HuH-7 (cell line): ENCODE measurements around the gene SLC25A29.

Experiments used
- DNase-seq: peaks from one replicate; pipeline ENCODE4 v3.0.0; 2011; ENCODE audit warnings: low spot score

The SLC25A29 gene

DNA sequence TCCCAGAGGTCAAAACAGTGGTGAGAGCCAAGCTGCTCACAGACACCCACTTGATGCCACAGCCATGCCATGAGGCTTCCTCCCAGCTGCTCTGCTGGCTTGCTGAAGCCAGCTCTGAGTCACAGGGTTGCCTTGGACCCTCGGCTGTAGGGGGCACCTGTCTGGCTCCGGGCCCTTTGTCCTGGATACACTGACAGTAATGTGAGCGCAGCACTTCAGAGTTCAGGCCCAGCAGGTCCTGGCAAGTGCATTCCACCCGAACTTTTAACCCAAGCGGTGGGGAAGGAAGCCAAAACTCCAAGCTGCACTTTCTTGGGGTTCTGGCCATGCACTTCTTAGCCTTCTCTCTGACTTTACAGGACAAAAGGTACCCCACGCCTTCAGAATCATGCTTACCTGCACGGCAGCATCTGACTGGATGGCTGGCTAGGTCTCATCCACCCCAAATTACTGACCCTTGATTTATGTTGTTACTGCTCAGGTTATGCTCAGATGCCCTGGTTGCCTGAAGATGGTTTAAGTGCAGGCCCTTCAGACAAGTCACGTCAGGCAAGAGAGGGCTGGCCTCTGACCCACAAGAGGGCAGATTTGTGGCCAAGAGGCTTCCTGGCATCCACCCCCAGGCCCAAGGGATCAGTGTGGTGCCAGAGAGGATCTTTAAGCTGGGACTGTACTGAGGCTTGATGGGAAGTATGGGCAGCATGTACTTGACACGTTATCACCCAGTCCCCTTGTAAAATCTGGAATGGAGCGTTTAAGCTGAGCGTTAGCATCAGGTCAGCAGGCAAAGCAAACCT, 24.8 kb downstream of the SLC25A29 start:
- DNase-seq: no peak

DNA sequence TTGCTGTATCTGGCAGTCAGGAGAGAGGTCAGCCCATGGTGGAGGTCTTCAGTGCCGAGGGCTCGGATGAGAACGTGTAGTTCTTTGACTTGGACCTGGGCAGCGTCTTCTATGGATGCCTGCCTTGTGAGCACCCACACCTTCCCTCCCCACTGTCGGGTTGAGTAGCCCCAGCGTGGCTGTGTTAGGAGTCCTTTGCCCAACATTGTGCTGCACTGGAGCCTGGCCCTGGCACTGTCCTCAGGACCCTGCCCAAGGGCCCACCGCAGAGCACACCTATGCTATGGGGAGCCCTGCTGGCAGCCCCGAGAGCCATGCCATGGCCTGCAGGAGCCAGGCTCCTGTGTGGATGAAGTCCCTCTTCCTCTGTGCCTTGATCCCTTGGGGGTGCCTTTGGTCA, 26.7 kb downstream of the SLC25A29 start:
- DNase-seq: no peak

DNA sequence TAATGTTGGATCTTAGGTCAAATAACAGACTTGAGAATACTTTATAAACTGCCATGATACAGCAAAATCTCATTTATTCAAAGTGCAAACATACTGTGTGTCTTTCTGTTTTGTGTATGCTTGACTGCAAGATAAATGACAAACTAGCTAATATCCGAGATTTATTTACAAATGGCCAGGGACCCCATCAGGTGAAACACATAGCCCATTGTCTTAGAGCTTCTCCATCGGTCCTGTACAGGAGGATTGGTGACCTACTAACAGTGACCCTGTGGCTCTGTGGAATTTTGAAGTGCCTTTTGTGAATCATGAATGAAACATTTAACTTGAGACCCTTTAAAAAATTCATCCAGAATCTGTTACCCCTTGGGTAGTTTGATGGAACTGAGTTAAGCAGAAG, 27.1 kb downstream of the SLC25A29 start:
- DNase-seq: no peak

DNA sequence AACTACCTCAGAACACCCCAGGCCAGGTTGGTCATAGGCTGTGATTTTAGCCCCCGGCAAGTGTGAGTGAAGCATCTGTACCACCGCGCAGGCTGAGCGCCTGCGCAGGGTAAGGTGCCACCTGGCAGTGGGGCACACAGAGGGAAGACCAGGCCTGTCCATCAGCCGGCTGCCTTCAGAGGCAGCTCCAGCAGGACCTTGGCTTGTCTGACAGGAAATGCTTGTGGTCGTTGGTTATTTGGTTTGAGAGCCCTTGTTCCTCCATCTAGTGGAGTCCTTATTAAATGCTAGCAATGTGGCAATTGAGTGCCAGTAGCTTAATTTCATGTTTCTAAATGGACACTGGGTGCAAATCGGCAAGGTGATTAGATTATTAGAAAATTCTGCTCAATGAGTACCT, 27.5 kb downstream of the SLC25A29 start:
- DNase-seq: no peak

DNA sequence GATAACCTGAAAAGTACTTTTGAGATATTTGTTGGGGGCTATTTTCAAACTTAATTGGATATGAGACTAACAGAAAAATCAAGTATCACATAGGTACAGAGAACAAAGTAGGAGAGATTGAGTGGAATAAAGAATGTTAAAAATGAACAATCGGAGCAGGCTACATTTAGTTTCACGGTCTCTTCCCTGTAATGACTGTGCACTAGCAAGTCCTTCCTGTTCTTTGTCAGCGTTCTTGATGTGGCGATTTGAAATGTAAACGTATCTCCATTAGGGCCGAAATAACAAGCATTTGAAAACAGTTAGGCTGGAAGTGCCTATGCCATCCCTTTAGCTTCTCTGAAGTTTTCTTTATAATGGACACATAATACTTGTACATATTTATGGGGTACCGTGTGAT, 31.0 kb downstream of the SLC25A29 start:
- DNase-seq: no peak

DNA sequence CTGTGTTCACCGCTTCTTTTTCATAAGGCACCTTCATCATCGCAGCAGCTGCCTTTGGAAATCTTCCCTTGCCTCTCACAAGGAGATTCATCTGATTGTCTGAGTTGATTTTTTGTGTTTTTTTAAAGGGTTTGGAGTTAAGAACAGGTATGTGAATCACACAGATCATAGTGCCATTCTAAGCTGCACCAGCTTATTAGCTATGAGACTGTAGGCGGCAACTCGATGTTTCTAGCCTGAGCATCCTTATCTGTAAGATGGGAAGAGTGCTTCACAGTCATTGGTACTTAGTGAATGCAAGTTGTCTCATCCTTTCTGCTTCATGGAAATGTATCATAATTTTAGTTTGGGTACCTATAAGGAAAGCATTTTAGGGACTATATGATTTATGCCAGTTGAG, 32.0 kb downstream of the SLC25A29 start:
- no peak for DNase-seq

DNA sequence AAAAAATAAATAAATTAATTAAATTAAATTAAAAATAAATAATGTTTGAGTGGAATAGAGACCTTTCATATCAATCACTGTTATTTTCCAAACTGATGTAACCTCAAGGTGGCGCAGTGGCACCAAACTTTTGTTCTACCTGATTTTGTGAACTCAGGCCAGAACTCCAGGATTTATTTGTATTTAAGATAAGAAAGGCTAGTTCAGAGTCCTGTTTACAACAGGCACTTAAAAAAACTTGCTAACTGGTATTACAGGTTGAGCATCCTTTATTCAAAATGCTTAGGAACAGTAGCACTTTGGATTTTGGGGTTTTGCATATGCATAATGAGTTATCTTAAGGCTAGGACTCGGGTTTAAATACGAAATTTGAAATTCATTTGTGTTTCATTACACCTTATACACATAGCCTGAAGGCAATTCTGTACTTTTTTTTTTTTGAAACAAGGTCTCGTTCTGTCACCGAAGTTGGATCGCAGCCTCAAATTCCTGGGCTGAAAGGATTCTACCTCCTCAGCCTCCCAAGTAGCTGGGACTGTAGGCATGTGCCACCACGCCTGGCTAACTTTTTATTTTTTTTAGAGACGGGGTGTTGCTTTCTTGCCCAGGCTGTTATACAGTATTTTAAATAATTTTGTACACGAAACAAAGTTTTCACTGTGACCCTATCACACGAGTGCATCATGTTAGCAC, 34.9 kb downstream of the SLC25A29 start:
- no peak for DNase-seq

DNA sequence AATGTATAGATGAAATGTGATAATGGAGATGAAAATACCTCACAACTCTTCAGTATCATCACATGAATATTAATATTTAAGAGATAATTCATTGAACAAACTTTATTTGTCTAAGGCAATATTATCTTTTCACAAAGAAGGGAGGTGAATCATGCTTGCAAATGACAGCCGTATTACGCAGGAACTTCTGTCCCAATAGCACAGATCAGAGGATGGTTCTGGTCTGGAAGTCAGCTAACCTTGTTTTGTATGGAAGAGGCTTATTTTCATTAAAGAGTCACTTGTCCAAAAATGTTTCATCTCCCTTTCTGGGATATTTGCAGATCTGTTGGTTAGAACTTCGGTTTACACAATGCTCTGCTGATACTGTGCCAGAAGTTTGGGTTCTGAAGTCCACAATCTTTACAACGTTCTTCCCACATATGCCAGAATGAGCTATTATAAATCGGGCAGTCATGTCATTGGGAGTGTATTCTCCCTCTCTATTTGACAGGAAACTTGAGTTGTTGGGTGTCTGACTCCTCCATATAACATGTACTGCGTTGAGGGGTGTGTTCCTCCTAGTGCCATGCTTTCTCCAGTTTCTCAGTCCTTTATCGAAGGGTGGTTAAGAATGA, 37.5 kb downstream of the SLC25A29 start:
- no peak for DNase-seq

DNA sequence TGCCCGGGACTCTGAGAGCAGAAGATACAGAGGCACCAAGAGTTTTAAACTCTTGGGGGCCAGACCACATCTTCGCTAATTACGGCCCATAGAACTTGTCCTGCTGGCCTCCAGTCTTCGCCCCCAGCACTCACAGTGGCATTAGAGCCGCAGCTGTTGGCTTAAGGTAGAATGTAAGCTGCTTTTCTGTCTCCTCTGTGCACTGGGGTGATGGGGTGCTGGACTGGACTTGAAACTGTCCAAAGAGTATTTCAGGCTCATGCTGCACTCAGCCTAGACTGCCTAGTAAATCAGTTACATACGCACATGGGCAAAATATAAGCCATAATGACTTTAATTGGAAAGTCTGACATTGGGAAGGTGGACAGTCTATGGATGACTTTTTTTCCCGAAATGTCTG, 38.3 kb downstream of the SLC25A29 start:
- DNase-seq: no peak

DNA sequence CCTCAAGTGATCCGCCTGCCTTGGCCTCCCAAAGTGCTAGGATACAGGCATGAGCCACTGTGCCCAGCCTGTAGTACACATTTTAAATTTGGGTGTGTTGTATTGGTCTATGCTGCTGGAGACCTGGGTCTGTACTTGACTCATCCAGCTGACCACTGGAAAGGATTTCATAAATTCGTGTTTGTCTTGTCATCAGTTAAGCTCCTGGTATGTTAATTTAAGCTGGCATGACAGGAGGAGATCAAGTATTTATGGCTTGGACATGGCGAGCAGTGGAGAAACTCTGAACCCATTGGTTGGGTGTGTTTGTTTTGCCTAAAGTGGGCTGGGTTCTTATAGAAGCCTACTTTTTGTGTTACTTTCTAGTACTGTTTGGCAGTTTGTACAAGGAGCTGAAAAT, 43.1 kb downstream of the SLC25A29 start:
- DNase-seq: no peak

DNA sequence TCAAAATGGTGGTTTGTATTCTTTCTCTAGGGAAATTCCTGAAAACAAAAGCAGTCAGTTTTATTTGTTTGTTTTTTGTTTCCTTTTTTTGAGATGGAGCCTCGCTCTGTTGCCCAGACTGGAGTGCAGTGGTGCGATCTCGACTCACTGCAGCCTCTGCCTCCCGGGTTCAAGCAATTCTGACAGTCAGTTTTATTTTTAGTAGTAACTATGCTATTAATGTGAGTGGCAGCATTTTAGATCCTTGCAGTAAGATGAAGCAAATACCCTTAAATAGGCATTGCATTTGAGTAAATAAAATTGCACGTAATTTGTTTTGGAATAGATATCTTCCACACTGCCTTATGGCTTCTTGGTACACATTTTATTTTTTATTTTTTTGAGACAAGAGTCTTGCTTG, 43.7 kb downstream of the SLC25A29 start:
- no peak for DNase-seq

DNA sequence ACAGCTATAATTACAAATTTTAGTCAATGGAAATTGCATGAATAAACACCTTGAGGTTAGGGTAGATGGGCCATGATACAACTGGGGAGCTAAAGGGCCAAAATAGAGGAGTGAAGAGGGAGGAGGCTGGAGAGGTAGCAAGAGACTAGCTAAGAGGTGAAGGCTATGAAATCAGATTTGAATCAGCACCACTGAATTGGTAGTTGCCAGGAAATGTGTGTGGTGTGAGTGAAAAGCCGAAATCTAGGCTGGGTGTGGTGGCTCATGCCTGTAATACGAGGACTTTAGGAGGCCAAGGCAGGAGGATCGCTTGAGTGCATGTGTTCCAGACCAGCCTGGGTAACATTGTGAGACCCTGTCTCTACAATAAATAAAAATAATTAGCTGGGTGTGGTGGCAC, 44.6 kb downstream of the SLC25A29 start:
- DNase-seq: no peak

DNA sequence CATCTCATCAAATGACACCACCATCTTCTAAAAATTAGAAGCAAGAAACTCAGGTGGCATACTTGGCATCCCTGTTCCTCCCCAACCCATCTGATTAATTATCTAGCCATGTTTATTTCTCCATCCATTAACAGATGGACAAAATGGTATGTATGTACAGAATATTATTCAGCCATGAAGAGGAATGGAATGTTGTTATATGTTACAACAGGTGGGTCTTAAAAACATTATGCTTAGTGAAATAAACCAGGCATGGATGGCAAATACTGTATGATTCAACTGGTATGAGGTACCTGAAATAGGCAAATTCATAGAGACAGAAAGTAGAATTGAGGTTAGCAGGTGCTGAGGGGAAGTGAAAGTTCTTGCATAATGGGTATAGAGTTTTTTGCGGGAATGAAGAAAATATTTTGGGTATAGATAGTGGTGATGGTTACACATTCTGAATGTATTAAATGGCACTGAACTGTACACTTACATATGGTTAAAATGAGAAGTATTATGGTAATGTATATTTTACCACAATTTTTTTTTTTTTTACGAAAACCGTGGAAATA, 49.8 kb downstream of the SLC25A29 start:
- DNase-seq: no peak

DNA sequence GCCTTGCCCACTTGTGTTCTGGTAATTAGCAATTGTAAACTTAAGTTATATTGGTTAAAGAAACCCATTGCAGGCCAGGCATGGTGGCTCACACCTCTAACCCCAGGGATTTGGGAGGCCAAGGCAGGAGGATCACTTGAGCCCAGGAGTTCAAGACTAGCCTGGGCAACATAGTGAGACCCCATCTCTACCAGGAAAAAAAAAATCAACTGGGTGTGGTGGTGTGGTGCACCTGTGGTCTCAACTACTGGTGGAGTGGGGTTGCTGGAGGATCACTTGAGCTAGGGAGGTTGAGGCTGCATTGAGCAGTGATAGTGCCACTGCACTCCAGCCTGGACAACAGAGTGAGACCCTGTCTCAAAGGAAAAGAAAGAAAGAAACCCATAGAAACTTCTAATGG, 53.6 kb downstream of the SLC25A29 start:
- DNase-seq: no peak

DNA sequence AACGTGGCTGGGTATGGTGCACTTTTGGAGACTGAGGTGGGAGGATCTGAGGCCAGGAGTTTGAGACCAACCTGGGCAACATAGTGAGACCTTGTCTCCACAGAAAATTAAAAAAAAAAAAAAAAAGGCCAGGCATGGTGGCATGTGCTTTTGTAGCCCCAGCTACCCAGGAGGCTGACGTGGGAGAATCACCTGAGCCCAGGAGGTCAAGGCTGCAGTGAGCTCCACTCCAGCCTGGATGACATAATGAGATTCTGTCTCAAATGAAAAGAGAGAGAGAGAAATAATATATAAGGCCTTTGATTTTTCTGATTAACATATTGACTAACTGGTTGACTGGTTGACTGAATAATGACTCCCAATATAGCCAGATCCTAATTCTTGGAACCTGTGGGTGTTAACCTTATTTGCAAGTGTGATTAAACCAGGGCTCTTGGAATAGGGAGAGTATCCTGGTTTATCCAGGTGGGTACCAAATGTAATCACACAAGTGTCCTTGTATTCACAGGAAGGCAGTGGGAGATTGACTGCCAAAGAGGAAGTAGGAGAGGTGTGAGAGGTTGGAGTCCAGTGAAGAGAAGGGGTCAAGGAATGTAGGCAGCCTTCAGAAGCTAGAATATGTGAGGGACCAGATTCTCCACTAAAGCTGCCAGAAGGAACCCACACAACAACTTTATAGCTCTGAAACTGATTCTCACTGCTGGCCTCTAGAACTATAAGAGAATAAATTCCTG, 55.3 kb downstream of the SLC25A29 start:
- DNase-seq: no peak

DNA sequence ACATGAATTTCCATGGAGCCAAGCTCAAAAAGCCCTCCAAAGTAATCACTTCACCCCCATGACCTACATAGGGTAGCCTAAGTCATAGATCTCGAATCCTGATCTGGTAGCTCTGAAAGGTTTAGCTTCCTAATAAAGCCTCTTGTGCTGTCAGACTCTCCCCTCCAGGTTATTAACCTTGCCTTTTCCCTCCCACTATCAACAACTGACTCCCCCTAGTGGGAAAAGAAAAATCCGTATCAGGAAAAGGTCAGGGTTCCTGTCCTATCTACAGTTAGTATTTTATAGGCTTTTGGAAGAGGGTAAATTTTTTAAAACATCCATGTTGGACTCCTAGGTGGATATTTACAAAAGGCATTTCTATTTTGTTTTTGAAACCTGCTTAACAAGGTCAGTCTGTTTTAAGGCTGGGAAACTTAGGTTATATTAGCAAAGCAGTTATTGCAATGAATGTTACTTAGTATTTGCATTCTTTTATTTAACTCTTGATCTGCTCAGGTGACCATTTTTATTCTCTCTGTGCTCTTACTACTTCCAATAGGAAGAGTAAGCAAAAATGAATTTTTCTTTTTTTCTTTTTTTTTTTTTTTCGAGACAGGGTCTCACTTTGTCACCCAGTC, 59.3 kb downstream of the SLC25A29 start:
- peak; percentile 65 for DNase-seq

DNA sequence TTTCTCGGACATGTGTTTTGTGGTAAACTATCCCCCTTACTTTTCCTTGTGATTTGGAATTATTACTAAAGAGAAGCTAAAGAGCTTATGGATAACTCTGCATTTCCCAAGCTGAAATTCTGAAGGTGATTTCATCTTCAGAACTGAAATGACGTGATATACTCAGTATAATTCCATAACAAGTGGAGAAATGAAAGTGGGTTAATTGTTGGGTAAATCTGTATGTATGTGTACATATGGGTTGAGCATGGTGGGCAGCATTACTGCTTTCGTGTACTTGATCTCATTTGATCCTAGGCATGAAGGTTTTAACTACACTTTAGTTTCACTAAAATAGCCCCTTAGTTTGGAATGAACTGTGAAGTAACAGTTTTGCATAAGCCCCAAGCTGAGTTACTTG, 63.2 kb downstream of the SLC25A29 start:
- no peak for DNase-seq

DNA sequence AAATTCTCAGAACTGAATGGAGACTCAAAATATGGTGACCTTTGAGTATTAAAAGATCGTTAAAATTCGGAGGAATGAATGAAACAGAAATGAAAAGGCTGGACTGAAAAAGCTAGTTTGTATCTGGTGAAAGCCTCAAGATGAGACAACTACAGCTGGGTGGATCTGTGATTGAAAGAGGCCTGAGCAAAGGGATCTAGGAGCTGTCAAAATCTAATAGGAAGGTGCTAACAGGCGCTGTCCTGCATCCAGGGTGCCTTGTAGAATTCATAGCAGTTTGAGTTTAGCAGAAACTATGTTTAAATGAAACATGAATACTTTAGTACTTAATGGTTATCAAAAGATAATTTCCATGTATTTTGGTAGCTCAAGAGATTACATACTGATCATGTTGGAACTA, 65.0 kb downstream of the SLC25A29 start:
- no peak for DNase-seq
